Measurements from ENCODE around the gene ARAF.

ARAF gene

GRCh38 chrX:47540754-47541538 is 20.1 kb upstream of the ARAF start:
- TF ChIP-seq CTCF (IDR thresholded peaks at IDR 0.05; ENCODE audit: low read depth, low read length, missing control alignments): peak; percentile 72
- peak; percentile 90 for DNase-seq
- Histone ChIP-seq H3K4me3 (ENCODE audit: low read depth, low read length) (no peak overlapping the region), H3K36me3 (replicated peaks) (no peaks in the 10 kb centered on the region), H3K27me3 (replicated peaks) (no peaks in the 10 kb centered on the region), H3K27ac (peak overlapping the region; percentile 41)
- in situ Hi-C loops (cut with HindIII; ENCODE audit: low pct_ligation_motif_present, low sequenced_read_pairs): no loop called here

GRCh38 chrX:47543496-47543895 is 17.5 kb upstream of the ARAF start:
- no peak for TF ChIP-seq CTCF (IDR thresholded peaks at IDR 0.05; ENCODE audit: low read depth, low read length, missing control alignments)
- H3K4me3 ChIP-seq (ENCODE audit: low read depth, low read length): no peak overlapping the region
- no peaks in the 10 kb centered on the region for H3K27me3 ChIP-seq (replicated peaks)
- H3K27ac ChIP-seq: no peak overlapping the region
- DNase-seq: no peak
- no peaks in the 10 kb centered on the region for H3K36me3 ChIP-seq (replicated peaks)
- in situ Hi-C loops (cut with HindIII; ENCODE audit: low pct_ligation_motif_present, low sequenced_read_pairs): no loop called here

GRCh38 chrX:47556045-47556623 is 4.9 kb upstream of the ARAF start:
- TF ChIP-seq CTCF (IDR thresholded peaks at IDR 0.05; ENCODE audit: low read depth, low read length, missing control alignments): no peak
- peak overlapping the region; percentile 58 for H3K4me3 ChIP-seq (ENCODE audit: low read depth, low read length)

GRCh38 chrX:47558436-47558835 is 2.6 kb upstream of the ARAF start:
- no peak for DNase-seq
- TF ChIP-seq CTCF (IDR thresholded peaks at IDR 0.05; ENCODE audit: low read depth, low read length, missing control alignments): no peak
- no peak overlapping the region for H3K27ac ChIP-seq
- H3K4me3 ChIP-seq (ENCODE audit: low read depth, low read length): no peak overlapping the region
- no peaks in the 10 kb centered on the region for H3K27me3 ChIP-seq (replicated peaks)
- in situ Hi-C loops (cut with HindIII; ENCODE audit: low pct_ligation_motif_present, low sequenced_read_pairs): no loop called here
- H3K36me3 ChIP-seq (replicated peaks): peaks cover 7% of the 10 kb centered on the region

More at GRCh38 chrX:47556045-47556623, 4.9 kb upstream of the ARAF start:
- in situ Hi-C loops (cut with HindIII; ENCODE audit: low pct_ligation_motif_present, low sequenced_read_pairs): no loop called here
- DNase-seq: peak; percentile 92
- no peaks in the 10 kb centered on the region for H3K36me3 ChIP-seq (replicated peaks)
- no peaks in the 10 kb centered on the region for H3K27me3 ChIP-seq (replicated peaks)
- H3K27ac ChIP-seq: peak overlapping the region; percentile 33

- Histone ChIP-seq H3K27me3 (replicated peaks) (no peaks in the 10 kb centered on the region), H3K36me3 (replicated peaks) (peaks cover 11% of the 10 kb centered on the region), H3K4me3 (ENCODE audit: low read depth, low read length) (peak overlapping the region; percentile 68), H3K27ac (peak overlapping the region; percentile 99)
- DNase-seq: no peak
- no peak for TF ChIP-seq CTCF (IDR thresholded peaks at IDR 0.05; ENCODE audit: low read depth, low read length, missing control alignments)
- in situ Hi-C loops (cut with HindIII; ENCODE audit: low pct_ligation_motif_present, low sequenced_read_pairs): no loop called here
Observed at GRCh38 chrX:47560179-47560933, 649 bp upstream of the ARAF start.

All from brain microvascular endothelial cell (primary cell).